ENCODE results near the gene OPA3.

- no peak for TF ChIP-seq CTCF (IDR thresholded peaks at IDR 0.05)
- TF ChIP-seq POLR2A (IDR thresholded peaks at IDR 0.05), result no peak
Observed at GRCh38 chr19:45494261-45494916, 90.2 kb downstream of the OPA3 start.

Data from heart left ventricle (tissue), 13 donors.